ENCODE measurements around the gene MAPK7. TPM values are rescaled to one million over a fixed set of nuclear protein-coding genes. Genes with fewer than 3 reads are reported as not detected.

MAPK7 gene
- total RNA-seq, 1 donor from 2014 or later, result 25.1 TPM

GRCh38 chr17:19329839-19330238 lies 48.5 kb upstream of the MAPK7 start:
- H3K4me3 Mint-ChIP-seq (ENCODE audit: unreplicated experiment), result no peak overlapping the region
- FAIRE-seq (no peak), DNase-seq (ENCODE audit: low read depth) (no peak)
- no peaks in the 10 kb centered on the region for H3K9me3 Mint-ChIP-seq (ENCODE audit: unreplicated experiment)
- Histone ChIP-seq H3K27ac (ENCODE audit: low read depth, low read length) (no peak overlapping the region), H3K79me2 (ENCODE audit: insufficient read depth, low read length) (no peaks in the 10 kb centered on the region), H3K4me2 (ENCODE audit: low read length) (no peak overlapping the region), H3K27me3 (ENCODE audit: insufficient read depth, low read length) (no peaks in the 10 kb centered on the region), H3K4me1 (ENCODE audit: insufficient read depth, low read length) (peaks cover 34% of the 10 kb centered on the region), H3K9ac (ENCODE audit: low read length) (peak overlapping the region; percentile 67), H2AFZ (ENCODE audit: low read depth, low read length) (no peak overlapping the region), H3K4me3 (ENCODE audit: insufficient read depth, low read depth, low read length) (no peak overlapping the region), H3K36me3 (ENCODE audit: insufficient read depth, low read length) (no peaks in the 10 kb centered on the region), H3K9me3 (ENCODE audit: insufficient read depth, low read depth, low read length) (no peaks in the 10 kb centered on the region), H4K20me1 (ENCODE audit: insufficient read depth, low read length) (no peaks in the 10 kb centered on the region)
- H3K36me3 Mint-ChIP-seq (ENCODE audit: low read depth, unreplicated experiment), result peaks cover 3% of the 10 kb centered on the region
- H3K27me3 Mint-ChIP-seq (ENCODE audit: low read depth, unreplicated experiment), result no peaks in the 10 kb centered on the region
- H3K27ac Mint-ChIP-seq (ENCODE audit: unreplicated experiment), result peak overlapping the region; percentile 77
- H3K4me1 Mint-ChIP-seq (ENCODE audit: low read depth, unreplicated experiment), result peaks cover 41% of the 10 kb centered on the region
- TF ChIP-seq CTCF (IDR thresholded peaks at IDR 0.05; ENCODE audit: insufficient read depth, low read depth, low read length) (no peak), EZH2 (IDR thresholded peaks at IDR 0.05; ENCODE audit: insufficient read depth, low read length) (no peak)

GRCh38 chr17:19330271-19330670 lies 48.0 kb upstream of the MAPK7 start:
- Histone ChIP-seq H3K27me3 (ENCODE audit: insufficient read depth, low read length) (no peaks in the 10 kb centered on the region), H3K36me3 (ENCODE audit: insufficient read depth, low read length) (no peaks in the 10 kb centered on the region), H4K20me1 (ENCODE audit: insufficient read depth, low read length) (no peaks in the 10 kb centered on the region), H3K4me1 (ENCODE audit: insufficient read depth, low read length) (peaks cover 34% of the 10 kb centered on the region), H3K4me2 (ENCODE audit: low read length) (peak overlapping the region; percentile 73), H3K9ac (ENCODE audit: low read length) (peak overlapping the region; percentile 67), H3K4me3 (ENCODE audit: insufficient read depth, low read depth, low read length) (no peak overlapping the region), H3K9me3 (ENCODE audit: insufficient read depth, low read depth, low read length) (no peaks in the 10 kb centered on the region), H2AFZ (ENCODE audit: low read depth, low read length) (no peak overlapping the region), H3K79me2 (ENCODE audit: insufficient read depth, low read length) (no peaks in the 10 kb centered on the region), H3K27ac (ENCODE audit: low read depth, low read length) (peak overlapping the region; percentile 83)
- H3K27ac Mint-ChIP-seq (ENCODE audit: unreplicated experiment), result peak overlapping the region; percentile 77
- no peaks in the 10 kb centered on the region for H3K9me3 Mint-ChIP-seq (ENCODE audit: unreplicated experiment)
- FAIRE-seq (no peak), DNase-seq (ENCODE audit: low read depth) (no peak)
- no peaks in the 10 kb centered on the region for H3K27me3 Mint-ChIP-seq (ENCODE audit: low read depth, unreplicated experiment)
- TF ChIP-seq EZH2 (IDR thresholded peaks at IDR 0.05; ENCODE audit: insufficient read depth, low read length), result no peak
- no peak for TF ChIP-seq CTCF (IDR thresholded peaks at IDR 0.05; ENCODE audit: insufficient read depth, low read depth, low read length)
- no peak overlapping the region for H3K4me3 Mint-ChIP-seq (ENCODE audit: unreplicated experiment)
- H3K36me3 Mint-ChIP-seq (ENCODE audit: low read depth, unreplicated experiment), result peaks cover 3% of the 10 kb centered on the region
- H3K4me1 Mint-ChIP-seq (ENCODE audit: low read depth, unreplicated experiment), result peaks cover 41% of the 10 kb centered on the region

GRCh38 chr17:19331134-19331533 lies 47.2 kb upstream of the MAPK7 start:
- peaks cover 34% of the 10 kb centered on the region for H3K4me1 ChIP-seq (ENCODE audit: insufficient read depth, low read length)
- H3K27ac Mint-ChIP-seq (ENCODE audit: unreplicated experiment), result peak overlapping the region; percentile 77
- peaks cover 3% of the 10 kb centered on the region for H3K36me3 Mint-ChIP-seq (ENCODE audit: low read depth, unreplicated experiment)
- FAIRE-seq, result peak; percentile 68
- no peaks in the 10 kb centered on the region for H3K9me3 Mint-ChIP-seq (ENCODE audit: unreplicated experiment)
- DNase-seq (ENCODE audit: low read depth), result peak; percentile 86
- H3K4me2 ChIP-seq (ENCODE audit: low read length), result peak overlapping the region; percentile 73
- H3K9ac ChIP-seq (ENCODE audit: low read length), result peak overlapping the region; percentile 67
- no peaks in the 10 kb centered on the region for H4K20me1 ChIP-seq (ENCODE audit: insufficient read depth, low read length)
- peaks cover 41% of the 10 kb centered on the region for H3K4me1 Mint-ChIP-seq (ENCODE audit: low read depth, unreplicated experiment)
- no peaks in the 10 kb centered on the region for H3K36me3 ChIP-seq (ENCODE audit: insufficient read depth, low read length)
- no peaks in the 10 kb centered on the region for H3K27me3 ChIP-seq (ENCODE audit: insufficient read depth, low read length)
- H3K27ac ChIP-seq (ENCODE audit: low read depth, low read length), result peak overlapping the region; percentile 83
- no peaks in the 10 kb centered on the region for H3K79me2 ChIP-seq (ENCODE audit: insufficient read depth, low read length)
- peak overlapping the region; percentile 13 for H3K4me3 ChIP-seq (ENCODE audit: insufficient read depth, low read depth, low read length)
- no peaks in the 10 kb centered on the region for H3K27me3 Mint-ChIP-seq (ENCODE audit: low read depth, unreplicated experiment)
- H3K4me3 Mint-ChIP-seq (ENCODE audit: unreplicated experiment), result peak overlapping the region; percentile 30
- no peaks in the 10 kb centered on the region for H3K9me3 ChIP-seq (ENCODE audit: insufficient read depth, low read depth, low read length)
- TF ChIP-seq EZH2 (IDR thresholded peaks at IDR 0.05; ENCODE audit: insufficient read depth, low read length) (no peak), CTCF (IDR thresholded peaks at IDR 0.05; ENCODE audit: insufficient read depth, low read depth, low read length) (no peak)
- H2AFZ ChIP-seq (ENCODE audit: low read depth, low read length), result no peak overlapping the region
